Aorta (tissue), 5 donors: ENCODE results near the gene BICDL1. TPM values are rescaled to one million over a fixed set of nuclear protein-coding genes. Genes with fewer than 3 reads are reported as not detected.

ENCODE experiments used
- ATAC-seq: fragments of 200-7000 bp; cut with Tn5 transposase; one replicate; pipeline ENCODE4 v1.9.1; 2022; ENCODE audit warnings: moderate library complexity; ENCODE audit not compliant: low FRiP score
- DNase-seq, 2 donors: peaks; one replicate each; pipeline ENCODE4 v3.0.0-alpha.2; 2020
- H3K27ac ChIP-seq, 2 donors: one replicate each; pipeline ENCODE4 v1.5.1; 2013; ENCODE audit warnings: low read length in 2 of 2, mild to moderate bottlenecking in 2 of 2, moderate library complexity in 2 of 2, control low read depth in 1 of 2, inconsistent platforms in 1 of 2, low read depth in 1 of 2
- H3K27me3 ChIP-seq, 2 donors: one replicate each; pipeline ENCODE4 v1.6.1; 2013; ENCODE audit warnings: control low read depth in 1 of 2, low read length in 1 of 2, mild to moderate bottlenecking in 1 of 2, moderate library complexity in 1 of 2; ENCODE audit not compliant: insufficient read depth in 2 of 2, control insufficient read depth in 1 of 2
- H3K36me3 ChIP-seq, 2 donors: one replicate each; pipeline ENCODE4 v1.6.1; 2013; ENCODE audit warnings: control low read depth in 1 of 2, low read length in 1 of 2, mild to moderate bottlenecking in 1 of 2; ENCODE audit not compliant: insufficient read depth in 2 of 2, control insufficient read depth in 1 of 2
- H3K4me1 ChIP-seq, 2 donors: one replicate each; pipeline ENCODE4 v1.6.1; 2013; ENCODE audit warnings: low read length in 2 of 2, control low read depth in 1 of 2, mild to moderate bottlenecking in 1 of 2, moderate library complexity in 1 of 2; ENCODE audit not compliant: insufficient read depth in 2 of 2, control insufficient read depth in 1 of 2
- H3K4me3 ChIP-seq, 2 donors: one replicate each; pipeline ENCODE4 v1.5.1; 2013; ENCODE audit warnings: low read length in 2 of 2, control low read depth in 1 of 2, mild to moderate bottlenecking in 1 of 2
- H3K9me3 ChIP-seq: one replicate; pipeline ENCODE4 v1.6.1; 2013; ENCODE audit warnings: mild to moderate bottlenecking, low read length; ENCODE audit not compliant: control insufficient read depth
- WGBS, 2 donors: extraction: QIAGEN DNeasy Blood & Tissue Kit; methylation state at CpG; one replicate each; pipeline ENCODE4 v1.1.7; 2013; 5-methylcytosine and 5-hydroxymethylcytosine counted together
- intact Hi-C, 2 donors: fragments of 100-400 bp; cut with DNase I; formaldehyde crosslinking; loops; one replicate each; pipeline versions ENCODE4 v1.14.2 to v1.15.0; 2022
- long read RNA-seq, 2 donors: library from polyadenylated mRNA; unstranded; transcript quantifications; one replicate each; pipeline ENCODE4 v2.0.0, GENCODE V29; 2020 to 2021
- polyA plus RNA-seq, 2 donors: library from polyadenylated mRNA; stranded (reverse); fragments of 200-250 nt; gene quantifications; one replicate each; pipeline ENCODE4 v1.2.3, GENCODE V29; 2013
- total RNA-seq, 2 donors: library from RNA; stranded (reverse); fragmentation: NEBNext Ultra II Directional; extraction: Animal tissue kit (Norgen Biotek cat#: 25700); gene quantifications; one replicate each; pipeline ENCODE4 v1.2.1, GENCODE V29; 2021
- donor health status: healthy with polysubstance abuse.
- donor health status: Bipolar disorder and iron deficiency.
- donor health status: DM: no; HTN: no; CAD: no.
- donor health status: DM: no; HTN: no; CAD: no.
- donor health status: DM: yes; HTN: yes; CAD: no.

Gene BICDL1
- total RNA-seq: 1 to 10 TPM; 1.3 to 1.7 TPM
- 1 to 10 TPM in 1 of 2 donors, under 1 TPM in 1; 0.36 to 1.4 TPM for polyA plus RNA-seq
- long read RNA-seq, donor 1: 0 reads
- long read RNA-seq, donor 2: 0 reads

DNA sequence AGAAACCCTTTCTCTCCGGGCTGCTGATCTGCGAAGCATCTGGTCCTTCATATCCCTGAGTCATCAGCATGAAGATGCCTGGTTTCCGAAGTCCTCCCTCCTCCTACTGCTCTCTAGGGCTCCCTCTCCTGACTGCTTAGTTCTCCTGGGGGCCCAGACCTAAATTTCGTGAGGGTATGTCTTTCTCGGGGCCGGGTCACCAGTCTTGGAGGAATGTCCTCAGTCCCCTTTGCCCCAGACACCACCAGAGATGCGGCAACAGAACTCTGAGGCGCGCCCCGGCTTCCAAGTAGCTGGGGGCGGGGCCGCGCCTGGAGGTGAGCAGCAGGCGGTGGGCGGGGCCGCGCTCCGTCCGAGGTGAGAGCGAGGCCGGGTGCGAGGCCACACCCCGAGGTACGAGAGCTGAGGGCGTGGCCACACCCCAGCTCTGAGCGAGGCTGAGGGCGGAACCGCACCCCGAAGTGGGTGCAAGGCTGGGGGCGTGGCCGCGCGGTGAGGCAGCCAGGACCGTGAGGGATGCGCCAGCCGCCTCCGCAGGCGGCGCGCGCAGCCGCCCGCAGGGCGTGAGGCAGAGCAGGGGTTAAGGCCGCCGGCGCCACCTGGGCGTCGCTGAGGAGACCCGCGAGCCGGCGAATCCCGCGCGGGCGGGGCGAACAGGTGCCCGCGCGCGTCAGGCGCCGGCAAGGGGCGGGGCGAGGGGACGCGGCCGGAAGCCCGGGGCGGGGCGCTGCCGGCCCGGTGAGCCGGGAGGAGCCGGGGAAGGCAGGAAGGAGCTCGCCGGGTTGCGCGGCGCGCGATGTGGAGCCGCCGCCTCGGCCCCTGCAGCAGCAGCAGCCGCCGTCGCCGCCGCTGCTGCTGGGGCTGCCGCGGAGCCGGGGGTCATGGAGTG lies at the start of gene BICDL1:
BICDL1 (plus strand) TSS at position 765 of the 889 bp plus-strand sequence. CDS start 633 bp downstream, outside the sequence.
- H3K9me3 ChIP-seq: no peaks in the 10 kb centered on the region
- peak within 1 kb of the TSS; percentile 45 to 69 for H3K4me3 ChIP-seq
- 1 to 2% methylated on average over 73 to 94 of the region's 94 CpGs for WGBS, 2 donors
- H3K27ac ChIP-seq: no peak within 1 kb of the TSS
- DNase-seq (peak; percentile 74 to 80), ATAC-seq (peak; percentile 66)
- intact Hi-C loops: no loop called here
- H3K36me3 ChIP-seq: no peaks in the 10 kb centered on the region
- H3K27me3 ChIP-seq: peaks cover 0 to 2% of the 10 kb centered on the region in 2 donors
- no peaks in the 10 kb centered on the region for H3K4me1 ChIP-seq

- Histone ChIP-seq H3K27ac (no peak overlapping the region), H3K4me3 (no peak overlapping the region), H3K4me1 (no peaks in the 10 kb centered on the region), H3K27me3 (no peaks in the 10 kb centered on the region), H3K36me3 (no peaks in the 10 kb centered on the region), H3K9me3 (no peaks in the 10 kb centered on the region)
- DNase-seq: no peak
- 60 to 64% methylated on average over 5 of the region's 5 CpGs for WGBS, 2 donors
- intact Hi-C loops: no loop called here
- no peak for ATAC-seq
Observed at GRCh38 chr12:119940897-119941296, 48.1 kb upstream of the BICDL1 start.

DNA sequence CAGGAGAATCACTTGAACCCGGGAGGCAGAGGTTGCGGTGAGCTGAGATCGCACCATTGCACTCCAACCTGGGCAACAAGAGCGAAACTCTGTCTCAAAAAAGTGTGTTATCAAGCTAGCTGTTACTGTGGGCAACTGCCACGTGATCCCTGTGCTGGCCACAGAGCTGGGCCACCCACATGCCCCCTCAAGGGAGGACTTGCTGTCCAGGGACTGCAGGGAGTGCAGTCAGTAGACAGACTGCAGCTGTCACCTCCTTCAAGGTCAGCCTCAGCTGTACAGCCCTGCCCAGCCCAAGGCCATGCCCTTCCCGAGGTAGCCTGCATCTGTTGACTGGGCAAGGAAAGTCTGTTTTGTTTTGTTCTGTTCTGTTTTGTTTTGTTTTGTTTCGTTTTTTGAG lies 46.6 kb upstream of the BICDL1 start:
- ATAC-seq (no peak), DNase-seq (no peak)
- Histone ChIP-seq H3K4me3 (no peak overlapping the region), H3K9me3 (no peaks in the 10 kb centered on the region), H3K4me1 (no peaks in the 10 kb centered on the region), H3K27me3 (no peaks in the 10 kb centered on the region), H3K27ac (no peak overlapping the region), H3K36me3 (no peaks in the 10 kb centered on the region)
- intact Hi-C loops: no loop called here
- 75% methylated on average over 7 of the region's 7 CpGs for WGBS, 2 donors

GRCh38 chr12:119946213-119946612 lies 42.8 kb upstream of the BICDL1 start:
- ATAC-seq (no peak), DNase-seq (no peak)
- H3K27ac ChIP-seq: no peak overlapping the region
- no peaks in the 10 kb centered on the region for H3K9me3 ChIP-seq
- no peaks in the 10 kb centered on the region for H3K27me3 ChIP-seq
- 72 to 78% methylated on average over 6 of the region's 6 CpGs for WGBS, 2 donors
- intact Hi-C loops: no loop called here
- no peak overlapping the region for H3K4me3 ChIP-seq
- no peaks in the 10 kb centered on the region for H3K4me1 ChIP-seq
- no peaks in the 10 kb centered on the region for H3K36me3 ChIP-seq

GRCh38 chr12:119949145-119949544 lies 39.9 kb upstream of the BICDL1 start:
- H3K4me1 ChIP-seq: no peaks in the 10 kb centered on the region
- intact Hi-C loops: no loop called here
- ATAC-seq (no peak), DNase-seq (no peak)
- WGBS, 2 donors: 68 to 69% methylated on average over 10 of the region's 10 CpGs
- no peaks in the 10 kb centered on the region for H3K27me3 ChIP-seq
- H3K36me3 ChIP-seq: no peaks in the 10 kb centered on the region
- no peak overlapping the region for H3K27ac ChIP-seq
- H3K4me3 ChIP-seq: no peak overlapping the region
- no peaks in the 10 kb centered on the region for H3K9me3 ChIP-seq

DNA sequence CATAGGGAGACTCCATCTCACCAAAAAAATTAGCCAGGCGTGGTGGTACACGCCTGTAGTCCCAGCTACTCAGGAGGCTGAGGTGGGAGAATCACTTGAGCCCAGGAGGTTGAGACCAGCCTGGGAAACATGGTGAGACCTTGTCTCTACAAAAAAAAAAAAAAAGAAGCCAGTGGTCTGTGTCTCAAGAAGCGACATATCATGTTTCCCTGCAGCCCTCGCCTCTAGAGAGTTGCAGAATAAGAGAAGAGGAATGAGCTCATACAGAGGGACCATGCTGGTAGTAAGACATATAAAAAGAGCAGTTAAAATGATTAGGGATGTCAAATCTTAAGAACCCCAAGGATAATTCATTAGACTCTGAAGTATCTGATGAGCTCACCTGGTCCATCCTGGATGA lies 39.4 kb upstream of the BICDL1 start:
- WGBS, 2 donors: 68 to 69% methylated on average over 4 of the region's 4 CpGs
- Histone ChIP-seq H3K4me3 (no peak overlapping the region), H3K4me1 (no peaks in the 10 kb centered on the region), H3K27ac (no peak overlapping the region), H3K36me3 (no peaks in the 10 kb centered on the region), H3K9me3 (no peaks in the 10 kb centered on the region), H3K27me3 (no peaks in the 10 kb centered on the region)
- ATAC-seq (no peak), DNase-seq (no peak)
- intact Hi-C loops: no loop called here

DNA sequence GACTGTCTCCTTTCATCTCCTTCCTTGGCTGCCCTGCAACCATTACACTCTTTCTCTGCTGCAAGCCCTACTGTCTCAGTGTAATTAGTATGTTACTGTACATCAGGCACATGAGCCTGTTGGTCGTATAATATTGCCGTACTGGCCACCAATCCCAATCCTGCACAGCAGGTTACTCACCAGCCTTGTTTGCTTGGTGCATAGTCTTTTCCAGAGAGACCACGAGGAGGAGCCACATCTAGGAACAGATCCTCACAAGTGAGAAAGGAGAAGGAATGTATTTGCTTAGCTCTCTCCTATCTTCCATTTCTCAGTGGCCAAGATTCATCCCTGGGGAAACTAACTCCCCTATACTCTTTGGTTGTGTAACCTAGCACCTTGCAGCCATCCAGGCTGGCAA lies 33.0 kb upstream of the BICDL1 start:
- Histone ChIP-seq H3K9me3 (peaks cover 8% of the 10 kb centered on the region), H3K36me3 (no peaks in the 10 kb centered on the region), H3K27ac (no peak overlapping the region), H3K4me1 (no peaks in the 10 kb centered on the region), H3K4me3 (no peak overlapping the region), H3K27me3 (peaks cover 0 to 3% of the 10 kb centered on the region in 2 donors)
- intact Hi-C loops: no loop called here
- 78 to 81% methylated on average over 3 of the region's 3 CpGs for whole genome bisulfite sequencing, 2 donors
- ATAC-seq: no peak
- DNase-seq: no peak

DNA sequence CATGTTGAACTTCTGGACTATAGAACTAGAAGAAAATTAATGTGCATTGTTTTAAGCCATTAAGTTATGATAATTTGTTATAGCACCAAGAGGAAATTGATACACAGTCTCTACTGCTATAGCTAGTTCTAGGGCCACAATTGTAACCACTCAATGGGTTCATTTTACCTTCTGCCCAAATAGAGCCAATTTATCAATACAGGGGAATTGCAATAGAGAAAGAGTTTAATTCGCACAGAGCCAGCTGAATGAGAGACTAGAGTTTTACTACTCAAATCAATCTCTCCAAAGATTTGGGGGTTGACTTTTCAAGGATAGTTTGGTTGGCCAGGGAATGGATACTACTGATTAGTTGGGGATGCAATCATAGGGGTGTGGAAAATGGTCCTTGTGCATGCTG lies 31.9 kb upstream of the BICDL1 start:
- intact Hi-C loops: no loop called here
- no peak overlapping the region for H3K27ac ChIP-seq
- no peaks in the 10 kb centered on the region for H3K36me3 ChIP-seq
- 94 to 96% methylated on average over 1 of the region's 1 CpG for WGBS, 2 donors
- ATAC-seq (no peak), DNase-seq (no peak)
- H3K27me3 ChIP-seq: peaks cover 0 to 3% of the 10 kb centered on the region in 2 donors
- H3K4me3 ChIP-seq: no peak overlapping the region
- H3K9me3 ChIP-seq: peaks cover 8% of the 10 kb centered on the region
- H3K4me1 ChIP-seq: no peaks in the 10 kb centered on the region

DNA sequence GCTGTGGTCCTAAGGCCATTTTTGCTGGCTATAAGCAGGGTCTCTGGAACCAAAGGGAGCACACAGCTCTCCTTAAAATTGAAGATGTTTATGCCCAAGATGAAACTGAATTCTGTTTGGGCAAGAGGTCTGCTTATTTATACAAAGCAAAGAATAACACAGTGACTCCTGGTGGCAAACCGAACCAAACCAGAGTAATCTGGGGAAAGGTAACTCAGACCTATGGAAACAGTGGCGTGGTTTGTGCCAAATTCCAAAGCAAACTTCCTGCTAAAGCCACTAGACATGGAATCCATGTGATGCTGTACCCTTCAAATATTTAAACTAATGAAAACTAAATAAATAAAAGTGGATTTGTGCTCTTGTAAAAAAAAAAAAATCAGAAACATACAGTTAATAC lies 29.6 kb upstream of the BICDL1 start:
- H3K4me3 ChIP-seq: no peak overlapping the region
- ATAC-seq: no peak
- H3K4me1 ChIP-seq: no peaks in the 10 kb centered on the region
- no peaks in the 10 kb centered on the region for H3K36me3 ChIP-seq
- peaks cover 0 to 3% of the 10 kb centered on the region in 2 donors for H3K27me3 ChIP-seq
- DNase-seq: no peak
- 41 to 54% methylated on average over 2 of the region's 2 CpGs for WGBS, 2 donors
- H3K9me3 ChIP-seq: peaks cover 8% of the 10 kb centered on the region
- intact Hi-C loops: no loop called here
- H3K27ac ChIP-seq: no peak overlapping the region
